Activated CD8-positive, alpha-beta memory T cell treated with anti-CD3 and anti-CD28 coated beads, Interleukin-2, amount 50 U/mL, for 1 hour (primary cell): ENCODE results near the gene WWOX.

Experiments
- DNase-seq: peaks from one replicate; pipeline ENCODE4 v3.0.0-alpha.2; 2020; ENCODE audit errors: extremely low read depth

WWOX gene

GRCh38 chr16:78654929-78655328, 555.5 kb downstream of the WWOX start:
- no peak for DNase-seq

- no peak for DNase-seq
Observed at GRCh38 chr16:78655331-78656113, 556.1 kb downstream of the WWOX start.

GRCh38 chr16:78656887-78657286, 557.4 kb downstream of the WWOX start:
- DNase-seq, result no peak

DNA sequence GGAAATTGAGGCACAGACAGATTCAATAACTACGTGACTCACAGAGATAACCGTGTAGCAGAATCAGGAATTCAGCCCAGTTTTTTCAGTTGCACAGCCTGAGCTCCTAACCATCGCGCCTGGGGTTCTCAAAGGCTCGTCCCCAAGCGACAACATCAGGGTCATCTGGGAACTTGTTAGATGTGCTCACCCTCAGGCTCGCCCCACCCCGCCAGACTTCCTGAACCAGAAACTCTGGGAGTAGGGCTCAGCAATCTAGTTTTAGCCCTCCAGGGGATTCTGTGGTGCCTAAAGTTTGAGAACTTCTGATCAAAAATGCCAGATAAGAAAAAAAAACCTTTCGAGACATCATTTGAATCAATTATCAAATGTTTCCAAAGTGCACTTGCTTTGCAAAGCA, 559.8 kb downstream of the WWOX start:
- DNase-seq, result no peak

DNA sequence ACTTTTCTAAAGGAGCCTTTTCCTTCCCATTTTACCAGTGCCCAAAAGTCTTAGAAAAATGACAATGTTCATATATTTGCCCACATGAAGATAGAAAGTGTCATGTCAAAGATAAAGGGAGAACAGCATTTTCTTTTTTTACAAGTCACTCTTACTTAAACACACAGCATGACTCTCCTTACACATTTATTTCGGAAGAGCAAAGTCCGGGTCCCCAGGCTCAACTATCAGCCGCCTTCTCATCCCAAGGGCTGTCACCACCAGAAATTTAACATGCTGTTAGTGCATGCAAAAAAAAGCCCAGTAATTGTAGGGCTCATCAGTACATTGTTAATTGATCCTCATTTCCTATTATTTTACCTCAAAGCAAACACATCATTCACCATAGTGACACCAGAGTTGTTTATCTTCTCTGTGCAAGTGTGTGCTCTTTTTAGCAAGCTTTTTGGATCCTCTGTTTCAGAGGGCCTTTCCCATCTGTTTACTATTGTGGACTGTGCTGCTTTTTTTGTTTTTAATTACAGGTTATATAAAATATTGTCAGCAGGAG, 560.3 kb downstream of the WWOX start:
- no peak for DNase-seq

GRCh38 chr16:78660795-78661194, 561.3 kb downstream of the WWOX start:
- DNase-seq, result no peak

DNA sequence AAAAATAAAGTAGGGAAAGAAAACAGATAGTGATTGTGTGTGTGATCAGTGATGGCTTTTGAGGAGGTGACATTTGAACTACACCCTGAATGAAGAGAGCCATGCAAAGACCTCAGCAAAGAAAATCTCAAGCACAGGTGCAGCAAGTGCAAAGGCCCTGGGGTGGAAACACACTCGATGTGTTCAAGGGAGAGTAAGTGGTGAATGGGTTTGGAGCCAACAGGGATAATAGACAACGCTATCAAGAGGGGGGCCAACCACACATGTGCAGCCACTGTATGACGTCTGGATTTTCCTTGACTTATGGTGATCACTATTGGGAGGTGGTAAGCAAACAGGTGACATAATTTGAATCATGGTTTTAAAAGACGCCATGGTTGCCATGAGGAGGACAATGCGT, 564.2 kb downstream of the WWOX start:
- no peak for DNase-seq

DNA sequence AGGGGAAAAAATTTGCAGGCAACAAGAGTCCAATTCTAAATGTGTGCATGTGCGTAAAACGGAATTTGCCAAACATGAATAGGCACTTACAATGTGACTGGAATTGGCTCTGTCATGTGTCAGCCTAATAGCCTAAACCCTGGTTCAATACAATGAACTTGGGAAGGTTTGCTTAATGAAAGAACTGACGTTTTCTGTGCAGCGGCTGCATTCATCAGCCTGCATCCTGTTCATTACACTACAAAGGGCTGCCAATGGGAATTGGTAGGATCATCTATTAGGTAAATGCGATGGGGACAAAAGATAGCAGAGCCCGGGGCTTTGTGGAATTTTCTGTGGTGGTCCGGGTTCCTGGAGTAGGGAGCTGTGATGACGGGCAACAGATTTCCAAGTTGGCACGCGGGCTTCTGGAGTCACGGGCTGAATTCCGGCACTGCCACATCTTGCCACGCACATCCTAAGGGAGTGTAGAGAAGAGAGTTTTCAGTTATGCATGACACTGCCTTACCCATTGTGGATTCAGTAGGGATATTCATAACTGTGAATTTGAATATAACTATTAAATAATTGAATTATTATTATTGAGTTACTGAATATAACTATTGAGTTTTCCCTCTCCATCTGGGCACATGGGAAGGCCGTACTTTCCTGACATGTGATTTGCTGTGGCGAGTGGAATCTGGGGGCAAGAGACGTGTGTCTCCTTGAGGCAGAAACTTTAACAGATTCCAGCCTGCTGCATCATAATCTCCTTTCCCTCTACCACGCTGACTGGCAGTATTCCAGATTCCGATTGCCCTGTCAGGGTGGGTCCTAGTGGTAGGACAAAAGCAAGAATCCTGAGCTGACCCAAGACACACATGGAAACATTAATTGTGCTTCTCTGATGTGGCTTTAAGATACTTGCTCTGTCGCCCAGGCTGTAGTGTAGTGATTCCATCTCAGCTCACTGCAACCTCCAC, 565.6 kb downstream of the WWOX start:
- DNase-seq, result no peak

- DNase-seq, result no peak
Observed at GRCh38 chr16:78666318-78666717, 566.9 kb downstream of the WWOX start.

- no peak for DNase-seq
Observed at GRCh38 chr16:78667675-78668074, 568.2 kb downstream of the WWOX start.

- DNase-seq, result no peak
Observed at GRCh38 chr16:78668393-78668792, 568.9 kb downstream of the WWOX start.

DNA sequence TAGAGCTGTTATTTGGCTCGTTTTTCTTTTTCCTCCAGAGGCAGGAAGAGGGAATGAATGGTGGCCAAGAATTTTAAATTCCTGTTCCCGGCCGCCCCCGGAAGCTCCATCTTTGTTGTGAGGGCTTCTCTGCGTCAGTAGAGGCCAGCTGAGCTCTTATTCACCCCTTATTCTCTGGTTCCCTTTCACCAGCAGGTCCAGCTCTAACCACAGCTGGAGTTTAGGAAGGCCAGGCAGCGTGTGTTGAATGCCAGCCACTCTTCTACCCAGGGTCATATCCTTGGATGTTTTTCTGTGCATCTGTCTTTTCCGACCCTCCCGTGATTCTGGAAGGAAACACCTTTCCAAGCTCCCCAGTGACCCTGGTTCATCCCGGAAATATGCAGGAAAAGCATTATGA, 570.5 kb downstream of the WWOX start:
- no peak for DNase-seq

- DNase-seq, result no peak
Observed at GRCh38 chr16:78672779-78673556, 573.5 kb downstream of the WWOX start.

DNA sequence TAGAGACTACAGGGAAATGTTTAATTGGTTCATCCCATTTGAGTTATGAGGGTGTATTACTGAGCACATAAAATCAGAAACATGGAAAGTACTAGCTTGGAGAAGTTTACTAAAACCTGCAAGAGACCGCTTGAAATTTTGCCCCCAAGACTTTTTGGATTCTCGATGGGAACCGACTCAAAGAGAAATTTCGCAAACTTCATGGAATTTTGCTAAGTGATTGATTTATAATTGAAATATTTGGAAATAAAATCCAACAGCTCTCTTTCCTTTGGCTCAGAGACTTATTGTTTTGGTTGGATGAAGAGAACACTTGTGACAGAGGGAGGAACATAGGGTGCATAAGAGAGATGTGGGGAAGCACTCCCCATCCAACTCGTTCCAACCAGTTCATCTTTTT, 574.4 kb downstream of the WWOX start:
- no peak for DNase-seq

DNA sequence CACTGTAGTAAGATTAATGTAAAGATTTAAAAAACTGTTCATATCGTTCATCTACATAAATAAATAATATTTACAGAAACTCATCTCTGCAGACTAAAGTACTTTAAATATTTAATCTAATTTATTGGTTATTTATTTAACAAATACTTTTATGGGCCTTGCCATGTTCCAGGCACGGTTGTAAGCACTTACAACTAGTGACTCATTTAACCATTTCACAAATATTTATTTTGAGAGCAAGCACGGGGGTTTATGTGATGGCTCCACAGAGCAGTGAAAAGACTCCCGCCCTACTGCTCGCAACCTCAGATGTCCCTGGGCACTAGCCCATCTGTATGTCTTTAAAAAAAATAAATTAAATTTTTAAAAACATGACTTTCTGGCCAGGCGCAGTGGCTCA, 575.9 kb downstream of the WWOX start:
- DNase-seq, result no peak

GRCh38 chr16:78675951-78676792, 576.7 kb downstream of the WWOX start:
- DNase-seq, result no peak

GRCh38 chr16:78677181-78677731, 577.8 kb downstream of the WWOX start:
- no peak for DNase-seq

- no peak for DNase-seq
Observed at GRCh38 chr16:78679546-78679945, 580.1 kb downstream of the WWOX start.

GRCh38 chr16:78681743-78682142, 582.3 kb downstream of the WWOX start:
- no peak for DNase-seq

DNA sequence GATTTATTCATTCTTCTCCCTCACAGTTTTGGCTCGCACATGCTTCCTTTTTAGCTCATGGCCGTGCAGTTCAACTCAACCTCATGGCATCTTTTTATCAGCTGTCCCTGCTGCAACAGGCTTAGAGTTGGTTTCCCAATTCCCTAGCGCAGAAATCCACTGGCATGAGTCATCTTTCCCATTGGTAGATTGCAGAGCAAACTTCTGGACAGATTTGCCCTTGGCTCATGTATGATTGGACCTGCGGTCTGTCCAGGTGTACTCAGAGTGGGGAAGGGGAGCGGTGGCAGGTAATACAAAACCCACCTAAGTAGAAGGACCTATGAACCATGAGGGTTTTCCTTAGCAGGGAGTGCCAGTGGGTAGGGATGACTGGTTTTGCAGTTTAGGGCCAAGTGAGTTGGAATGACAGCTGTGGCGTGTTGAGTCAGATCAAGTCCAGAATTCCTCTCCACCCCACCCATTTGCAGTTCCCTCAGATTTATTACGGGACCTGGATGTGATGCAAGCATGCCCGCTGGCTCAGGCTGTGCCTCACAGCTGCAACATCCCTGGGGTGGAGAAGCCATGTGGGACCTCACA, 584.7 kb downstream of the WWOX start:
- DNase-seq, result no peak
